ENCODE data around the gene C5orf22. TPM values are rescaled to one million over a fixed set of nuclear protein-coding genes. Genes with fewer than 3 reads are reported as not detected.

C5orf22 gene
- polyA plus RNA-seq, 1 donor from 2014 or later: 20.3 TPM

GRCh38 chr5:31500256-31500655 is 31.8 kb upstream of the C5orf22 start:
- H3K4me3 ChIP-seq (ENCODE audit: low read length): no peak overlapping the region
- H3K36me3 ChIP-seq (ENCODE audit: insufficient read depth, low read length): no peaks in the 10 kb centered on the region
- no peaks in the 10 kb centered on the region for H3K9me2 ChIP-seq (ENCODE audit: insufficient read depth, low read length)
- H3K9me3 ChIP-seq (ENCODE audit: low read length): no peaks in the 10 kb centered on the region
- H4K20me1 ChIP-seq (ENCODE audit: insufficient read depth): no peaks in the 10 kb centered on the region
- H3F3A ChIP-seq (ENCODE audit: insufficient read depth, low read length, poor library complexity, severe bottlenecking): no peaks in the 10 kb centered on the region
- no peaks in the 10 kb centered on the region for H3K27me3 ChIP-seq (ENCODE audit: insufficient read depth, low read depth, low read length)
- TF ChIP-seq SMC3 (conservative IDR thresholded peaks at IDR 0.05; ENCODE audit: poor library complexity): no peak
- TF ChIP-seq EP300 (conservative IDR thresholded peaks at IDR 0.05; ENCODE audit: poor library complexity, severe bottlenecking): no peak
- no peak for TF ChIP-seq RAD21 (conservative IDR thresholded peaks at IDR 0.05)
- no peak for TF ChIP-seq MXI1 (conservative IDR thresholded peaks at IDR 0.05; ENCODE audit: poor library complexity, severe bottlenecking)
- no peak for TF ChIP-seq EZH2 (IDR thresholded peaks at IDR 0.05; ENCODE audit: borderline replicate concordance, insufficient read depth, low read length, poor library complexity, severe bottlenecking)
- TF ChIP-seq TAF1 (IDR thresholded peaks at IDR 0.05; ENCODE audit: low read depth): no peak
- TF ChIP-seq POLR2AphosphoS5 (IDR thresholded peaks at IDR 0.05): no peak
- TF ChIP-seq, protein P1, sequence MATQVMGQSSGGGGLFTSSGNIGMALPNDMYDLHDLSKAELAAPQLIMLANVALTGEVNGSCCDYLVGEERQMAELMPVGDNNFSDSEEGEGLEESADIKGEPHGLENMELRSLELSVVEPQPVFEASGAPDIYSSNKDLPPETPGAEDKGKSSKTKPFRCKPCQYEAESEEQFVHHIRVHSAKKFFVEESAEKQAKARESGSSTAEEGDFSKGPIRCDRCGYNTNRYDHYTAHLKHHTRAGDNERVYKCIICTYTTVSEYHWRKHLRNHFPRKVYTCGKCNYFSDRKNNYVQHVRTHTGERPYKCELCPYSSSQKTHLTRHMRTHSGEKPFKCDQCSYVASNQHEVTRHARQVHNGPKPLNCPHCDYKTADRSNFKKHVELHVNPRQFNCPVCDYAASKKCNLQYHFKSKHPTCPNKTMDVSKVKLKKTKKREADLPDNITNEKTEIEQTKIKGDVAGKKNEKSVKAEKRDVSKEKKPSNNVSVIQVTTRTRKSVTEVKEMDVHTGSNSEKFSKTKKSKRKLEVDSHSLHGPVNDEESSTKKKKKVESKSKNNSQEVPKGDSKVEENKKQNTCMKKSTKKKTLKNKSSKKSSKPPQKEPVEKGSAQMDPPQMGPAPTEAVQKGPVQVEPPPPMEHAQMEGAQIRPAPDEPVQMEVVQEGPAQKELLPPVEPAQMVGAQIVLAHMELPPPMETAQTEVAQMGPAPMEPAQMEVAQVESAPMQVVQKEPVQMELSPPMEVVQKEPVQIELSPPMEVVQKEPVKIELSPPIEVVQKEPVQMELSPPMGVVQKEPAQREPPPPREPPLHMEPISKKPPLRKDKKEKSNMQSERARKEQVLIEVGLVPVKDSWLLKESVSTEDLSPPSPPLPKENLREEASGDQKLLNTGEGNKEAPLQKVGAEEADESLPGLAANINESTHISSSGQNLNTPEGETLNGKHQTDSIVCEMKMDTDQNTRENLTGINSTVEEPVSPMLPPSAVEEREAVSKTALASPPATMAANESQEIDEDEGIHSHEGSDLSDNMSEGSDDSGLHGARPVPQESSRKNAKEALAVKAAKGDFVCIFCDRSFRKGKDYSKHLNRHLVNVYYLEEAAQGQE (IDR thresholded peaks at IDR 0.05; ENCODE audit: borderline replicate concordance): no peak
- no peak for TF ChIP-seq CTCF (IDR thresholded peaks at IDR 0.05; ENCODE audit: poor library complexity, severe bottlenecking)
- H3K9ac ChIP-seq (ENCODE audit: low read length): no peak overlapping the region
- no peak overlapping the region for H2AFZ ChIP-seq (ENCODE audit: low read depth, low read length)
- H3K27ac ChIP-seq (ENCODE audit: low read length): no peak overlapping the region
- no peaks in the 10 kb centered on the region for H3K79me2 ChIP-seq (replicated peaks; ENCODE audit: insufficient read depth, low read length)
- H3K4me2 ChIP-seq (ENCODE audit: low read length): no peak overlapping the region

DNA sequence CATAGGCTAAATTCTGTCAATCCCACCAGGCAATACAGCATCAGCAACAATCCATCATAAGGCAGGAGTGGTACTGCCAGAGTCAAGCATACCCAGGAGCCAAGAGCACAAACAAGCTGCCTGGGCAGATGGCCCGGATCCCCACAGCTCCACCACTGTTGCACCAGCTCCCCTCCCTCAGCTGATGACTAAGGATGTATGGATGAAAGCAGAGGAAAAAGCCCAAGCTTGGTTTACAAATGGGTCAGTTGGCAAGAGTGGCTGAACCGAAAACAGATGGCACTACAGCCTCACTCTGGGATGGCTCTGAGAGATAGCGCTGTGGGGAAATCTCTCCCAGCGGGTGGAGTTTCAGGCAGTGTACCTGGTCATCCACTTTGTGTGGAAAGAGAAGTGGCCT is 29.6 kb upstream of the C5orf22 start:
- Histone ChIP-seq H3K36me3 (ENCODE audit: insufficient read depth, low read length) (no peaks in the 10 kb centered on the region), H3K4me2 (ENCODE audit: low read length) (no peak overlapping the region), H3K27ac (ENCODE audit: low read length) (no peak overlapping the region), H3K4me3 (ENCODE audit: low read length) (no peak overlapping the region), H4K20me1 (ENCODE audit: insufficient read depth) (no peaks in the 10 kb centered on the region), H3K9me2 (ENCODE audit: insufficient read depth, low read length) (no peaks in the 10 kb centered on the region), H3K9ac (ENCODE audit: low read length) (no peak overlapping the region), H3K79me2 (replicated peaks; ENCODE audit: insufficient read depth, low read length) (no peaks in the 10 kb centered on the region), H2AFZ (ENCODE audit: low read depth, low read length) (no peak overlapping the region), H3K27me3 (ENCODE audit: insufficient read depth, low read depth, low read length) (no peaks in the 10 kb centered on the region), H3F3A (ENCODE audit: insufficient read depth, low read length, poor library complexity, severe bottlenecking) (no peaks in the 10 kb centered on the region), H3K9me3 (ENCODE audit: low read length) (no peaks in the 10 kb centered on the region)
- TF ChIP-seq SMC3 (conservative IDR thresholded peaks at IDR 0.05; ENCODE audit: poor library complexity) (no peak), EP300 (conservative IDR thresholded peaks at IDR 0.05; ENCODE audit: poor library complexity, severe bottlenecking) (no peak), POLR2AphosphoS5 (IDR thresholded peaks at IDR 0.05) (no peak), EZH2 (IDR thresholded peaks at IDR 0.05; ENCODE audit: borderline replicate concordance, insufficient read depth, low read length, poor library complexity, severe bottlenecking) (no peak), RAD21 (conservative IDR thresholded peaks at IDR 0.05) (no peak), TAF1 (IDR thresholded peaks at IDR 0.05; ENCODE audit: low read depth) (no peak), CTCF (IDR thresholded peaks at IDR 0.05; ENCODE audit: poor library complexity, severe bottlenecking) (no peak), MXI1 (conservative IDR thresholded peaks at IDR 0.05; ENCODE audit: poor library complexity, severe bottlenecking) (no peak)

All from neural cell (in vitro differentiated cells).